K562 (cell line): ENCODE data around the gene POGZ. TPM values are rescaled to one million over a fixed set of nuclear protein-coding genes. Genes with fewer than 3 reads are reported as not detected.

Experiments used
- C11orf30 ChIP-seq: fragments of 450-650 bp; IDR thresholded peaks from 2 replicates; pipeline ENCODE4 v1.6.1; 2016; ENCODE audit warnings: low read depth, mild to moderate bottlenecking
- CHD7 ChIP-seq: fragments of 200-600 bp; sonication (generic); IDR thresholded peaks from one replicate; pipeline ENCODE4 v1.6.1; 2012; ENCODE audit warnings: mild to moderate bottlenecking, low read depth, low read length, inconsistent platforms
- FOXK1 ChIP-seq: sonication (generic); formaldehyde crosslinking; IDR thresholded peaks from 2 replicates; pipeline ENCODE4 v1.8.0; 2022; ENCODE audit warnings: missing genetic modification reagents, mild to moderate bottlenecking, borderline replicate concordance
- GTF3C2 ChIP-seq: IDR thresholded peaks from 3 replicates; pipeline ENCODE4 v1.6.1; 2011; ENCODE audit warnings: borderline replicate concordance, mild to moderate bottlenecking, moderate library complexity; ENCODE audit not compliant: insufficient read length; ENCODE audit errors: extremely low read depth
- MAFF ChIP-seq: IDR thresholded peaks from 2 replicates; pipeline ENCODE4 v1.6.1; 2012; ENCODE audit warnings: low read length, improper control_type of control experiment
- NCOR1 ChIP-seq: fragments of 450-650 bp; IDR thresholded peaks from 2 replicates; pipeline ENCODE4 v1.6.1; 2016; ENCODE audit warnings: mild to moderate bottlenecking, moderate library complexity
- NR2C2 ChIP-seq, 2 experiments: fragments of 200-800 bp in 1 of 2; sonication (Bioruptor generic) in 1 of 2; sonication (generic) in 1 of 2; formaldehyde crosslinking in 1 of 2; IDR thresholded peaks; 2 replicates each; pipeline versions ENCODE4 v1.6.1 to v1.8.0; 2016 to 2022; ENCODE audit warnings: mild to moderate bottlenecking in 1 of 2, missing compliant biosample characterization in 1 of 2, missing genetic modification characterization in 1 of 2, missing genetic modification reagents in 1 of 2
- RBM39 ChIP-seq: fragments of 200-400 bp; formaldehyde crosslinking; optimal IDR thresholded peaks from 2 replicates; pipeline ENCODE3; 2018; ENCODE audit warnings: low read depth, low read length
- SAFB ChIP-seq: fragments of 200-400 bp; formaldehyde crosslinking; IDR thresholded peaks from 2 replicates; pipeline ENCODE4 v1.6.1; 2017; ENCODE audit warnings: low read depth, low read length, borderline replicate concordance
- ZBTB43 ChIP-seq: sonication (generic); formaldehyde crosslinking; IDR thresholded peaks from 2 replicates; pipeline ENCODE4 v1.8.0; 2023; ENCODE audit warnings: mild to moderate bottlenecking, missing genetic modification reagents
- ZNF830 ChIP-seq: fragments of 250-450 bp; sonication (Bioruptor Pico); IDR thresholded peaks from 2 replicates; pipeline ENCODE4 v1.5.0; 2021; ENCODE audit warnings: mild to moderate bottlenecking
- polyA plus RNA-seq, 8 experiments: library from polyadenylated mRNA; depleted of rRNA in 4 of 8; stranded (reverse) in 5 of 8; unstranded in 3 of 8; fragments of >200 nt; fragmentation: Nextera tagmentation in 2 of 8; fragmentation: Illumina TruSeq in 1 of 8; extraction: Ambion mirVana in 2 of 8; extraction: Trizol in 1 of 8; gene quantifications; 2 replicates each; pipeline versions ENCODE4 v1.2.1 to v1.2.3, GENCODE V29; 2011 to 2014; ENCODE audit warnings: inconsistent platforms in 1 of 8, missing spikeins in 1 of 8
- total RNA-seq, 7 experiments: library from RNA; depleted of rRNA in 6 of 7; stranded (reverse); fragments of >200 nt in 6 of 7; fragmentation: Illumina TruSeq in 2 of 7; extraction: Trizol in 2 of 7; gene quantifications; 2 replicates each; pipeline versions ENCODE4 v1.2.1 to v1.2.3, GENCODE V29; 2011 to 2021; ENCODE audit warnings: low replicate concordance in 1 of 7

Gene POGZ
- total and polyA plus RNA-seq, 9 of the 15 experiments (the other 6 are each of a cell fraction or from before 2014, with no cell fraction given) = 9.4 to 40.6 (median 21.6) TPM

- TF ChIP-seq ZBTB43 (CRISPR knock-in tag) (no peak), NR2C2 (CRISPR knock-in tag; IDR thresholded peaks at IDR 0.05) (no peak), NR2C2 (tag; IDR thresholded peaks at IDR 0.05) (peak; percentile 44; the same call in 1 of the 2 replicates), RBM39 (no peak), ZNF830 (CRISPR knock-in tag) (no peak), FOXK1 (CRISPR knock-in tag) (no peak), GTF3C2 (no peak), CHD7 (no peak), C11orf30 (no peak), SAFB (no peak), MAFF (no peak), NCOR1 (no peak)
Observed at GRCh38 chr1:151502035-151502700, 42.9 kb upstream of the POGZ start (continued).
